ENCODE data around the gene SNAPC4.

- TF ChIP-seq, protein P1, sequence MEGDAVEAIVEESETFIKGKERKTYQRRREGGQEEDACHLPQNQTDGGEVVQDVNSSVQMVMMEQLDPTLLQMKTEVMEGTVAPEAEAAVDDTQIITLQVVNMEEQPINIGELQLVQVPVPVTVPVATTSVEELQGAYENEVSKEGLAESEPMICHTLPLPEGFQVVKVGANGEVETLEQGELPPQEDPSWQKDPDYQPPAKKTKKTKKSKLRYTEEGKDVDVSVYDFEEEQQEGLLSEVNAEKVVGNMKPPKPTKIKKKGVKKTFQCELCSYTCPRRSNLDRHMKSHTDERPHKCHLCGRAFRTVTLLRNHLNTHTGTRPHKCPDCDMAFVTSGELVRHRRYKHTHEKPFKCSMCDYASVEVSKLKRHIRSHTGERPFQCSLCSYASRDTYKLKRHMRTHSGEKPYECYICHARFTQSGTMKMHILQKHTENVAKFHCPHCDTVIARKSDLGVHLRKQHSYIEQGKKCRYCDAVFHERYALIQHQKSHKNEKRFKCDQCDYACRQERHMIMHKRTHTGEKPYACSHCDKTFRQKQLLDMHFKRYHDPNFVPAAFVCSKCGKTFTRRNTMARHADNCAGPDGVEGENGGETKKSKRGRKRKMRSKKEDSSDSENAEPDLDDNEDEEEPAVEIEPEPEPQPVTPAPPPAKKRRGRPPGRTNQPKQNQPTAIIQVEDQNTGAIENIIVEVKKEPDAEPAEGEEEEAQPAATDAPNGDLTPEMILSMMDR (conservative IDR thresholded peaks at IDR 0.05 in 1 of 2, IDR thresholded peaks at IDR 0.05 in 1 of 2; ENCODE audit: low read depth in 1 of 2, low read length in 2 of 2) = no peak
- no peak for TF ChIP-seq EZH2 (IDR thresholded peaks at IDR 0.05; ENCODE audit: low read length, missing control alignments)
Measured at GRCh38 chr9:136367296-136368145, 32.4 kb downstream of the SNAPC4 start.
